ENCODE data around the gene ITGAL. TPM values are rescaled to one million over a fixed set of nuclear protein-coding genes. Genes with fewer than 3 reads are reported as not detected.
"Not testable (repeated sequence)": the region's sequence is repeated elsewhere in the genome, so short reads cannot be mapped to it uniquely, and the experiment has no call there.

ITGAL gene
- total RNA-seq, 1 experiment from 2014 or later = not detected

GRCh38 chr16:30452709-30453580 is 19.6 kb upstream of the ITGAL start:
- in situ Hi-C loops (cut with HindIII; ENCODE audit: low pct_unique_long_range_greater_than_20kb, low sequenced_read_pairs); DNase-seq (ENCODE audit: low read depth): not testable (repeated sequence)

GRCh38 chr16:30456302-30456701 is 16.2 kb upstream of the ITGAL start:
- in situ Hi-C loops (cut with HindIII; ENCODE audit: low pct_unique_long_range_greater_than_20kb, low sequenced_read_pairs) = no loop called here
- no peak for DNase-seq (ENCODE audit: low read depth)

- no peak for DNase-seq (ENCODE audit: low read depth)
- in situ Hi-C loops (cut with HindIII; ENCODE audit: low pct_unique_long_range_greater_than_20kb, low sequenced_read_pairs) = no loop called here
Observed at GRCh38 chr16:30457256-30457655, 15.3 kb upstream of the ITGAL start.

GRCh38 chr16:30457743-30458560 is 14.6 kb upstream of the ITGAL start:
- in situ Hi-C loops (cut with HindIII; ENCODE audit: low pct_unique_long_range_greater_than_20kb, low sequenced_read_pairs) = no loop called here
- no peak for DNase-seq (ENCODE audit: low read depth)

- no peak for DNase-seq (ENCODE audit: low read depth)
- in situ Hi-C loops (cut with HindIII; ENCODE audit: low pct_unique_long_range_greater_than_20kb, low sequenced_read_pairs) = no loop called here
Observed at GRCh38 chr16:30458561-30459394, 13.8 kb upstream of the ITGAL start.

- in situ Hi-C loops (cut with HindIII; ENCODE audit: low pct_unique_long_range_greater_than_20kb, low sequenced_read_pairs) = no loop called here
- no peak for DNase-seq (ENCODE audit: low read depth)
Observed at GRCh38 chr16:30459456-30459855, 13.1 kb upstream of the ITGAL start.

GRCh38 chr16:30461426-30461825 is 11.1 kb upstream of the ITGAL start:
- in situ Hi-C loops (cut with HindIII; ENCODE audit: low pct_unique_long_range_greater_than_20kb, low sequenced_read_pairs); DNase-seq (ENCODE audit: low read depth): not testable (repeated sequence)

- in situ Hi-C loops (cut with HindIII; ENCODE audit: low pct_unique_long_range_greater_than_20kb, low sequenced_read_pairs) = no loop called here
Observed at GRCh38 chr16:30464078-30464477, 8.5 kb upstream of the ITGAL start.

GRCh38 chr16:30470170-30470512 is 2.4 kb upstream of the ITGAL start:
- in situ Hi-C loops (cut with HindIII; ENCODE audit: low pct_unique_long_range_greater_than_20kb, low sequenced_read_pairs) = no loop called here
- no peak for DNase-seq (ENCODE audit: low read depth)

More at GRCh38 chr16:30464078-30464477, 8.5 kb upstream of the ITGAL start:
- no peak for DNase-seq (ENCODE audit: low read depth)

- DNase-seq (ENCODE audit: low read depth) = no peak
- in situ Hi-C loops (cut with HindIII; ENCODE audit: low pct_unique_long_range_greater_than_20kb, low sequenced_read_pairs) = no loop called here
Observed at GRCh38 chr16:30470632-30470995, 1.9 kb upstream of the ITGAL start.

- DNase-seq (ENCODE audit: low read depth) = no peak
- in situ Hi-C loops (cut with HindIII; ENCODE audit: low pct_unique_long_range_greater_than_20kb, low sequenced_read_pairs) = no loop called here
Observed at GRCh38 chr16:30473231-30474073, 910 bp downstream of the ITGAL start.

GRCh38 chr16:30474074-30474452 is 1.5 kb downstream of the ITGAL start:
- in situ Hi-C loops (cut with HindIII; ENCODE audit: low pct_unique_long_range_greater_than_20kb, low sequenced_read_pairs) = no loop called here
- no peak for DNase-seq (ENCODE audit: low read depth)

GRCh38 chr16:30474684-30475083 is 2.1 kb downstream of the ITGAL start:
- in situ Hi-C loops (cut with HindIII; ENCODE audit: low pct_unique_long_range_greater_than_20kb, low sequenced_read_pairs) = no loop called here
- DNase-seq (ENCODE audit: low read depth) = no peak

- no peak for DNase-seq (ENCODE audit: low read depth)
- in situ Hi-C loops (cut with HindIII; ENCODE audit: low pct_unique_long_range_greater_than_20kb, low sequenced_read_pairs) = no loop called here
Observed at GRCh38 chr16:30476991-30477390, 4.4 kb downstream of the ITGAL start.

- DNase-seq (ENCODE audit: low read depth); in situ Hi-C loops (cut with HindIII; ENCODE audit: low pct_unique_long_range_greater_than_20kb, low sequenced_read_pairs): not testable (repeated sequence)
Observed at GRCh38 chr16:30477773-30478172, 5.2 kb downstream of the ITGAL start.

GRCh38 chr16:30478766-30479478 is 6.4 kb downstream of the ITGAL start:
- in situ Hi-C loops (cut with HindIII; ENCODE audit: low pct_unique_long_range_greater_than_20kb, low sequenced_read_pairs) = no loop called here
- DNase-seq (ENCODE audit: low read depth) = no peak

GRCh38 chr16:30481381-30481780 is 8.8 kb downstream of the ITGAL start:
- in situ Hi-C loops (cut with HindIII; ENCODE audit: low pct_unique_long_range_greater_than_20kb, low sequenced_read_pairs) = no loop called here

More at GRCh38 chr16:30481381-30481780, 8.8 kb downstream of the ITGAL start:
- no peak for DNase-seq (ENCODE audit: low read depth)
